ENCODE data around the gene PTPRJ. TPM values are rescaled to one million over a fixed set of nuclear protein-coding genes. Genes with fewer than 3 reads are reported as not detected.
A peak's percentile ranks its signal among the peaks of the same experiment; 100 is the strongest.

PTPRJ gene
- total and polyA plus RNA-seq, 10 donors: 6.4 to 135 (median 74.6) TPM

DNA sequence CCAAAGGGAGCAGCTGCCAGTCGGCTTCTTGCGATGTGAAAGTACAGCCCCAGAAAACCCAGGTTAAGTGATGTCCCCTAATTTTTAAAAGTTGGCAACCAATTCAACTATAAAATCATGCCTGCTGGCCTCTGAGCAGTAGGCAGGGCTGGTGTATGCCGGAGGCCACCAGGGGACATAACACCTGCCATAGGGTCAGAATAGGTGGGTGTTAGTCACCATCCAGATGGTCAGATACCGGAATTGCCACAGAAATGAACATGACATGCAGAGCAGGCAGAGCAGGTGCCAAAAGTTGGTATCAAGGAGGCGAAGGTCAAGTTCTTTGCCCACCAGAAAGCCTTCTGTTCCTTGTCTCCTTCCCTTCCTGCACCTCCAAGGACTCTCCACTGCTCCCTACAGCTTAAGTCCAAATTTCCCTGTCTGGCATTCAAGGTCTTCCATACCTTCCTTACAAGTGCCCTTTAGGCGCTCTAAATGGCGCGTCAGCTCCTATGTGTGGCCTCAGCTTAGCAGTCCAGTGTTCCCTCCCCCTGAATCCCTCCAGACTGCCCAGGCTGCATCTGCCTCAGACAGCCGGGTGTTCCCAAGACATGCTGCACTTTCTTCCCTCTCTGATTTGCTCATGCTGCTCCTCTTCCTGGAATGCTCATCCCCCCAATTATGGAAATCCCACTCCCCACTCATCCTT is 45.1 kb downstream of the PTPRJ start:
- 89 to 96% (median 92%) methylated on average over 9 of the region's 9 CpGs for whole genome bisulfite sequencing, 5 donors
- TF ChIP-seq, protein P1, sequence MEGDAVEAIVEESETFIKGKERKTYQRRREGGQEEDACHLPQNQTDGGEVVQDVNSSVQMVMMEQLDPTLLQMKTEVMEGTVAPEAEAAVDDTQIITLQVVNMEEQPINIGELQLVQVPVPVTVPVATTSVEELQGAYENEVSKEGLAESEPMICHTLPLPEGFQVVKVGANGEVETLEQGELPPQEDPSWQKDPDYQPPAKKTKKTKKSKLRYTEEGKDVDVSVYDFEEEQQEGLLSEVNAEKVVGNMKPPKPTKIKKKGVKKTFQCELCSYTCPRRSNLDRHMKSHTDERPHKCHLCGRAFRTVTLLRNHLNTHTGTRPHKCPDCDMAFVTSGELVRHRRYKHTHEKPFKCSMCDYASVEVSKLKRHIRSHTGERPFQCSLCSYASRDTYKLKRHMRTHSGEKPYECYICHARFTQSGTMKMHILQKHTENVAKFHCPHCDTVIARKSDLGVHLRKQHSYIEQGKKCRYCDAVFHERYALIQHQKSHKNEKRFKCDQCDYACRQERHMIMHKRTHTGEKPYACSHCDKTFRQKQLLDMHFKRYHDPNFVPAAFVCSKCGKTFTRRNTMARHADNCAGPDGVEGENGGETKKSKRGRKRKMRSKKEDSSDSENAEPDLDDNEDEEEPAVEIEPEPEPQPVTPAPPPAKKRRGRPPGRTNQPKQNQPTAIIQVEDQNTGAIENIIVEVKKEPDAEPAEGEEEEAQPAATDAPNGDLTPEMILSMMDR (IDR thresholded peaks at IDR 0.05 in 8 of 11, conservative IDR thresholded peaks at IDR 0.05 in 3 of 11): no peak
- TF ChIP-seq POLR2A (IDR thresholded peaks at IDR 0.05): no peak
- no peak for TF ChIP-seq POLR2AphosphoS5 (IDR thresholded peaks at IDR 0.05)

DNA sequence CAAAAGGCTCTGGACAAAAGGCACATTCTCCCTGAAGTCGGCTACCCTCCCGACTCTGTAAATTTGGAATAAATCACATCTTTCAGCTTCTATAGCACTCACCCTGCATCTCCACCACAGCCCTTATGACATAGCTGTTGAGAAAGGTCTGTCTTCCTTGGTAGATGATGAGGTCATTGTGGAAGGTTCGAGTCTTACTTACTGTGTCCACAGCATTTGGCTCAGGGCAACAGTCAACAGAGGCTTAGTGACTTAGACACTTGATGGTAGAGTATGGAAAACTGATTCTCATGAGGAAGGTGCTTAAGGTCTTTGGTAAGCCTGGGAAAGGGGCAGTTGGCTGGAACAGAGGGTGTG is 45.6 kb downstream of the PTPRJ start:
- intact Hi-C loops (cut with DNase I; ENCODE audit: low total_unique reads): no loop called here
- peaks cover 0 to 26% (median 0%) of the 10 kb centered on the region in 6 donors for H3K36me3 ChIP-seq
- H3K4me3 ChIP-seq: peak overlapping the region in 1 of 8 donors; percentile 14
- DNase-seq: no peak
- H3K9me3 ChIP-seq: no peaks in the 10 kb centered on the region
- peaks cover 26 to 100% (median 81%) of the 10 kb centered on the region in 6 donors for H3K4me1 ChIP-seq
- H3K27ac ChIP-seq: peak overlapping the region in 6 of 8 donors; percentile 36 to 90 (median 71)
- no peaks in the 10 kb centered on the region for H3K27me3 ChIP-seq (replicated peaks in 1 of 7)
- 66 to 88% (median 84%) methylated on average over 3 of the region's 3 CpGs for WGBS, 5 donors
- TF ChIP-seq, protein P1 (IDR thresholded peaks at IDR 0.05 in 8 of 11, conservative IDR thresholded peaks at IDR 0.05 in 3 of 11): no peak
- TF ChIP-seq POLR2AphosphoS5 (IDR thresholded peaks at IDR 0.05) (no peak), POLR2A (IDR thresholded peaks at IDR 0.05) (no peak)

More for the DNA sequence above, 45.1 kb downstream of the PTPRJ start:
- H3K27ac ChIP-seq: peak overlapping the region in 7 of 8 donors; percentile 10 to 90 (median 61)
- peaks cover 0 to 26% (median 0%) of the 10 kb centered on the region in 6 donors for H3K36me3 ChIP-seq
- intact Hi-C loops (cut with DNase I; ENCODE audit: low total_unique reads): no loop called here
- peaks cover 21 to 100% (median 81%) of the 10 kb centered on the region in 6 donors for H3K4me1 ChIP-seq
- H3K27me3 ChIP-seq (replicated peaks in 1 of 7): no peaks in the 10 kb centered on the region
- no peaks in the 10 kb centered on the region for H3K9me3 ChIP-seq
- peak overlapping the region in 1 of 8 donors; percentile 14 for H3K4me3 ChIP-seq
- peak; percentile 56 for DNase-seq

DNA sequence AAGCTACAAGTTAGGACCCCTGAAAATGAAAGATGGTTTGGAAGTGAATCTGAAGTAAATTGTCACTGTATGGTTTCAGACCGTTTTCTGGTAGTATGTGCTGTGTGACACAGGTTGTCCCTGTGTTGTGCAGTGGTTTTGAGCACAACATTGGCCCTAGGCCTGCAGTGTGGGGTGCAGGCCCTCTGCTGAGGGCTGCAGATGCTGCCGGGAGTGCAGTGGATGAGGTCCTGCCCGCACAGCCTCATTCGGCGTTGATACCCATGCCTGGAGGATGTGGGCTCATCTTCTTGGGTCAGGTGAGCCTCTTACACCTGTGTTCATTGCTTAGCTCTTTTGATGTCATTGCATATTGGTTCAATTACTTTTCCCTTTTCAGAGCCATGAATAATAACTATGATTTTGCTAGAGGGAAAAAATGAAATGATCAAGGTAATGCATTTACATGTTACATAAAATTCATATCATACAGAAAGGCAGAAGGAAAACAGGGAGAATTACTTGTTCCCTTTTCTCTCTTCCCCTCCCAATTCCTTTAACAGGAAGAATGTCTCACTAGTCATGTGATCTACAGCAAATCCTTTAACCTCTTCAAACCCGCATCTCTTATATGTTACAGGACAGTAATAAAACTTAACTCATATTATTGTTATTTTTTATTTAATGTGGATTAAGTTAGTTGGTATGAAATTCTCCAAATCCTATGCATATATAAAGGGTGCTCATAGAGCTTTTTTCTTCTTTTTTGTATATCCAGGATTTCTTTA is 48.7 kb downstream of the PTPRJ start:
- Histone ChIP-seq H3K4me3 (peak overlapping the region in 1 of 8 donors; percentile 15), H3K27ac (peak overlapping the region; percentile 51 to 90 (median 76)), H3K4me1 (peaks cover 30 to 100% (median 86%) of the 10 kb centered on the region in 6 donors), H3K36me3 (peaks cover 0 to 24% (median 0%) of the 10 kb centered on the region in 6 donors), H3K27me3 (replicated peaks in 1 of 7) (no peaks in the 10 kb centered on the region), H3K9me3 (no peaks in the 10 kb centered on the region)
- peak; percentile 6 to 69 (median 33) for TF ChIP-seq POLR2AphosphoS5 (IDR thresholded peaks at IDR 0.05)
- TF ChIP-seq, protein P1 (IDR thresholded peaks at IDR 0.05 in 8 of 11, conservative IDR thresholded peaks at IDR 0.05 in 3 of 11): no peak
- peak; percentile 77 for DNase-seq
- intact Hi-C loops (cut with DNase I; ENCODE audit: low total_unique reads): no loop called here
- 21 to 53% (median 40%) methylated on average over 6 of the region's 6 CpGs for WGBS, 5 donors
